Fibroblast of the aortic adventitia (primary cell): ENCODE data around the gene BICC1. TPM values are rescaled to one million over a fixed set of nuclear protein-coding genes. Genes with fewer than 3 reads are reported as not detected.

ENCODE experiments used
- DNase-seq: peaks from one replicate; pipeline ENCODE4 v3.0.0-alpha.2; 2010; ENCODE audit warnings: low read depth
- H3K4me3 ChIP-seq: 2 replicates; pipeline ENCODE4 v1.5.1; 2011; ENCODE audit warnings: low read depth, mild to moderate bottlenecking, control low read depth, low read length, moderate library complexity
- CTCF ChIP-seq: IDR thresholded peaks from 2 replicates; pipeline ENCODE4 v1.5.1; 2011; ENCODE audit warnings: mild to moderate bottlenecking, low read length, control low read depth, inconsistent platforms; ENCODE audit not compliant: insufficient read depth
- total RNA-seq: library from RNA; depleted of rRNA; stranded (reverse); fragments of >200 nt; gene quantifications from 2 replicates; pipeline ENCODE4 v1.2.3, GENCODE V29; 2012; ENCODE audit warnings: low replicate concordance

BICC1 gene
- total RNA-seq, 1 donor, result 177 TPM

- TF ChIP-seq CTCF, result no peak
- no peak overlapping the region for H3K4me3 ChIP-seq
- DNase-seq, result peak; percentile 49
These were observed 260.1 kb downstream of the BICC1 start for GRCh38 chr10:58772758-58773157.

- H3K4me3 ChIP-seq, result no peak overlapping the region
- no peak for TF ChIP-seq CTCF
- no peak for DNase-seq
These were observed 260.7 kb downstream of the BICC1 start for GRCh38 chr10:58773341-58773740.

GRCh38 chr10:58773944-58774343, 261.3 kb downstream of the BICC1 start:
- peak; percentile 75 for DNase-seq
- no peak overlapping the region for H3K4me3 ChIP-seq
- TF ChIP-seq CTCF, result no peak

GRCh38 chr10:58775960-58776567, 263.4 kb downstream of the BICC1 start:
- peak; percentile 96 for DNase-seq
- no peak for TF ChIP-seq CTCF
- no peak overlapping the region for H3K4me3 ChIP-seq

- H3K4me3 ChIP-seq, result no peak overlapping the region
- peak; percentile 93 for DNase-seq
- no peak for TF ChIP-seq CTCF
These were observed 264.1 kb downstream of the BICC1 start for GRCh38 chr10:58776568-58777318.

- peak; percentile 81 for DNase-seq
- TF ChIP-seq CTCF, result no peak
- H3K4me3 ChIP-seq, result no peak overlapping the region
These were observed 266.3 kb downstream of the BICC1 start for GRCh38 chr10:58778966-58779365.
